HG03378 (cell line): Measurements from ENCODE around the gene PTGFRN.

Experiments used
- ATAC-seq: cut with Tn5 transposase; IDR thresholded peaks from one replicate; pipeline ENCODE4 v1.9.1; 2021; ENCODE audit warnings: mild to moderate bottlenecking, moderate library complexity; ENCODE audit not compliant: unreplicated experiment

The PTGFRN gene

GRCh38 chr1:117029685-117030084 is 120.0 kb downstream of the PTGFRN start:
- ATAC-seq: no peak

- ATAC-seq: no peak
These were observed 120.7 kb downstream of the PTGFRN start for GRCh38 chr1:117030271-117030877.

- no peak for ATAC-seq
These were observed 122.5 kb downstream of the PTGFRN start for GRCh38 chr1:117032266-117032665.

GRCh38 chr1:117032681-117033539 is 123.2 kb downstream of the PTGFRN start:
- ATAC-seq: no peak

- no peak for ATAC-seq
These were observed 124.1 kb downstream of the PTGFRN start for GRCh38 chr1:117033772-117034171.

GRCh38 chr1:117034791-117035290 is 125.1 kb downstream of the PTGFRN start:
- no peak for ATAC-seq

GRCh38 chr1:117036018-117036461 is 126.3 kb downstream of the PTGFRN start:
- no peak for ATAC-seq

- no peak for ATAC-seq
These were observed 128.1 kb downstream of the PTGFRN start for GRCh38 chr1:117037802-117038201.

- no peak for ATAC-seq
These were observed 128.5 kb downstream of the PTGFRN start for GRCh38 chr1:117038236-117038635.
